Measurements from ENCODE around the gene MYO10. TPM values are rescaled to one million over a fixed set of nuclear protein-coding genes. Genes with fewer than 3 reads are reported as not detected.

MYO10 gene
- total and polyA plus RNA-seq, 2 donors (not counting 3 experiments of a cell fraction or from before 2014, with no cell fraction given): 36.0 to 148 TPM

DNA sequence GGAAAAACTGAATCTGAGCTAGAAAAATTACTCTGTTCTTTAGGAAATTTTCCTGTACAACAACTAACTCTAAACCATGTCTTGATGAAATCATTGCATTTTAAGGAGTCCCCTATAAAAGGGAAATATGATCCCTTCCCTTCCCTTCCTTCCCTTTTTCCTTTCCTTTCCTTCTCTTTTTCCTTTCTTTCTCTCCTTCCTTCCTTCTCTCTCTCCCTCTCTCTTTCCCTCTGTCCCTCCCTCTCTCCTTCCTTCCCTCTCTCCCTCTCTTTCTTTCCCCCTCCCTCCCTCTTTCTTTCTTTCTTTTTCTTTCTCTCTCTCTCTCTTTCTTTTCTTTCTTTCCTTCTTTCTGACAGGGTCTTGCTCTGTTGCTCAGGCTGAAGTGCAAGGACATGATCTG, 42.2 kb upstream of the MYO10 start:
- FAIRE-seq (no peak), DNase-seq (ENCODE audit: low read depth, low spot score) (no peak)
- Histone ChIP-seq H3K4me3 (replicated peaks in 1 of 3; ENCODE audit: insufficient read depth in 1 of 3, low read depth in 1 of 3, low read length in 3 of 3) (no peak overlapping the region), H3K27me3 (ENCODE audit: control insufficient read depth in 2 of 2, insufficient read depth in 2 of 2, low read length in 2 of 2) (no peaks in the 10 kb centered on the region), H3K79me2 (ENCODE audit: control insufficient read depth, insufficient read depth, low read length) (no peaks in the 10 kb centered on the region), H3K27ac (ENCODE audit: insufficient read depth, low read depth, low read length) (no peak overlapping the region), H3K9me3 (replicated peaks; ENCODE audit: control insufficient read depth, insufficient read depth, low read length) (no peaks in the 10 kb centered on the region), H3K9me1 (replicated peaks; ENCODE audit: control insufficient read depth, extremely low read depth, insufficient read depth, low read length) (no peaks in the 10 kb centered on the region), H3K4me1 (ENCODE audit: control insufficient read depth, extremely low read depth, insufficient read depth, low read length) (peaks cover 14% of the 10 kb centered on the region), H3K36me3 (ENCODE audit: control insufficient read depth in 2 of 2, extremely low read depth in 1 of 2, insufficient read depth in 2 of 2, low read length in 2 of 2) (no peaks in the 10 kb centered on the region), H2AFZ (ENCODE audit: low read depth, low read length) (no peak overlapping the region), H4K20me1 (replicated peaks; ENCODE audit: control insufficient read depth, extremely low read depth, insufficient read depth, low read length) (no peaks in the 10 kb centered on the region), H3K9ac (replicated peaks; ENCODE audit: extremely low read depth, insufficient read depth, low read length) (no peak overlapping the region), H3K4me2 (ENCODE audit: insufficient read depth, low read length) (no peak overlapping the region)
- BruUV-seq (replicated peaks): no TSS peak
- dilution Hi-C loops (cut with MboI; ENCODE audit: extremely low pct_ligation_motif_present, low sequenced_read_pairs) (no loop called here), intact Hi-C loops (cut with micrococcal nuclease) (no loop called here)
- ChIA-PET CTCF (interaction anchor here (0.6 to 0.9 kb wide), 2 partner anchors 28 to 212 kb away, joined by 4 read pairs; no protein-coding TSS in a partner anchor), POLR2A (no interaction called here)
- TF ChIP-seq MYC (IDR thresholded peaks at IDR 0.05; ENCODE audit: low read depth, low read length) (no peak), EZH2 (IDR thresholded peaks at IDR 0.05; ENCODE audit: borderline replicate concordance, low read depth, low read length, severe bottlenecking) (no peak), GATA2 (IDR thresholded peaks at IDR 0.05; ENCODE audit: insufficient read depth, insufficient read length, low read depth, low read length) (no peak), POLR2A (IDR thresholded peaks at IDR 0.05; ENCODE audit: low read depth, low read length) (no peak), FOS (IDR thresholded peaks at IDR 0.05; ENCODE audit: borderline replicate concordance, insufficient read depth, low read length) (no peak), POLR2AphosphoS5 (IDR thresholded peaks at IDR 0.05; ENCODE audit: insufficient read depth, low read depth, low read length) (no peak), JUN (IDR thresholded peaks at IDR 0.05; ENCODE audit: borderline replicate concordance, insufficient read depth, insufficient read length, low read depth) (no peak)
- TF ChIP-seq, protein P1, sequence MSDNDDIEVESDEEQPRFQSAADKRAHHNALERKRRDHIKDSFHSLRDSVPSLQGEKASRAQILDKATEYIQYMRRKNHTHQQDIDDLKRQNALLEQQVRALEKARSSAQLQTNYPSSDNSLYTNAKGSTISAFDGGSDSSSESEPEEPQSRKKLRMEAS (IDR thresholded peaks at IDR 0.05; ENCODE audit: insufficient read depth, insufficient read length): no peak
- TF ChIP-seq, protein P2, sequence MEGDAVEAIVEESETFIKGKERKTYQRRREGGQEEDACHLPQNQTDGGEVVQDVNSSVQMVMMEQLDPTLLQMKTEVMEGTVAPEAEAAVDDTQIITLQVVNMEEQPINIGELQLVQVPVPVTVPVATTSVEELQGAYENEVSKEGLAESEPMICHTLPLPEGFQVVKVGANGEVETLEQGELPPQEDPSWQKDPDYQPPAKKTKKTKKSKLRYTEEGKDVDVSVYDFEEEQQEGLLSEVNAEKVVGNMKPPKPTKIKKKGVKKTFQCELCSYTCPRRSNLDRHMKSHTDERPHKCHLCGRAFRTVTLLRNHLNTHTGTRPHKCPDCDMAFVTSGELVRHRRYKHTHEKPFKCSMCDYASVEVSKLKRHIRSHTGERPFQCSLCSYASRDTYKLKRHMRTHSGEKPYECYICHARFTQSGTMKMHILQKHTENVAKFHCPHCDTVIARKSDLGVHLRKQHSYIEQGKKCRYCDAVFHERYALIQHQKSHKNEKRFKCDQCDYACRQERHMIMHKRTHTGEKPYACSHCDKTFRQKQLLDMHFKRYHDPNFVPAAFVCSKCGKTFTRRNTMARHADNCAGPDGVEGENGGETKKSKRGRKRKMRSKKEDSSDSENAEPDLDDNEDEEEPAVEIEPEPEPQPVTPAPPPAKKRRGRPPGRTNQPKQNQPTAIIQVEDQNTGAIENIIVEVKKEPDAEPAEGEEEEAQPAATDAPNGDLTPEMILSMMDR (IDR thresholded peaks at IDR 0.05; ENCODE audit: extremely low read depth in 1 of 2, insufficient read depth in 1 of 2, low read depth in 1 of 2, low read length in 2 of 2): no peak
